ENCODE results near the gene PKN3.
"Not testable (repeated sequence)": the region's sequence is repeated elsewhere in the genome, so short reads cannot be mapped to it uniquely, and the experiment has no call there.

Gene PKN3

DNA sequence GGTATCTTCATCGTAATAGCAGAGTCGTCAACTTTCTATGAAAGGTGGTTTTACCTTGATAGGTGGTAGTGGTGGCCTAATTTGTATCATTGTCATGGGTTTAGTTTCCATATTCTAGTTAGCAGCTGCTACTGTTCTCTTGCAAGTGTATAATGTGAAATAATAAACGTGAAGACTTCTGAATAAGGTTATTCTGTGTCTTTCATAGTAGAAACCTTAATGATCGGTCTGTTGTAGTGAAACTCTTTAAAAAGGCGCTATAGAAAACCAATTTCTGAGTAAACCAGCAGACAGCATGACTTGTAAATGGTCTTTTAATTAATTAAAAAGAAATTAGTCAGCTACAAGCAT, 11.6 kb upstream of the PKN3 start:
- DNase-seq (ENCODE audit: extremely low read depth in 1 of 2, low read depth in 1 of 2), result no peak

DNA sequence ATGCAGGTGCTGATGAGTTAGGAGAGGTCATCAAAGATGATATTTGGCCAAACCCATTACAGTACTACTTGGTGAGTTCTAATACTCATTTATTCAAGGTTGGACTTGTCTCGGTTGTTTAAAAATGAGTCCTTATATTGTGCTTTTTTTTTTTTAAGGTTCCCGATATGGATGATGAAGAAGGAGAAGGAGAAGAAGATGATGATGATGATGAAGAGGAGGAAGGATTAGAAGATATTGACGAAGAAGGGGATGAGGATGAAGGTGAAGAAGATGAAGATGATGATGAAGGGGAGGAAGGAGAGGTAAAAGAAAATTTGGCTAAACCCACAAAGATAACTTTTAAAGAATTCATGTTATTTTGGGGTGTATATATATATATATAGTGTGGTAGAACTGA, 8.6 kb upstream of the PKN3 start:
- not testable (repeated sequence) for DNase-seq (ENCODE audit: extremely low read depth in 1 of 2, low read depth in 1 of 2)

DNA sequence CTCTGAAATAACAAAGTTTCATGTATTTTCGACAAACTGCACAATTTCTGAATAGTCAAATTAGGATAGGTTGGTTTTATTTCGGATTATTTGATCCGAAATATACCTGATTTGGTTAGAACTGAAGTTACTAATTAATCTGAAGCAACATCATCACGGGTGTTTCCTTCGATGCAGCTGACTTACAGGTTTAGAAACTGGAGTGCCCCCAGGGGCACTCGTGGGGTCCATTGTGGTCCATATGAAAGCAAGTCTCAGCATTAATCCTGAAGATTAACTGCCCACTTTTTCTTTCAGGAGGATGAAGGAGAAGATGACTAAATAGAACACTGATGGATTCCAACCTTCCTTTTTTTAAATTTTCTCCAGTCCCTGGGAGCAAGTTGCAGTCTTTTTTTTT, 8.0 kb upstream of the PKN3 start:
- no peak for DNase-seq (ENCODE audit: extremely low read depth in 1 of 2, low read depth in 1 of 2)

DNA sequence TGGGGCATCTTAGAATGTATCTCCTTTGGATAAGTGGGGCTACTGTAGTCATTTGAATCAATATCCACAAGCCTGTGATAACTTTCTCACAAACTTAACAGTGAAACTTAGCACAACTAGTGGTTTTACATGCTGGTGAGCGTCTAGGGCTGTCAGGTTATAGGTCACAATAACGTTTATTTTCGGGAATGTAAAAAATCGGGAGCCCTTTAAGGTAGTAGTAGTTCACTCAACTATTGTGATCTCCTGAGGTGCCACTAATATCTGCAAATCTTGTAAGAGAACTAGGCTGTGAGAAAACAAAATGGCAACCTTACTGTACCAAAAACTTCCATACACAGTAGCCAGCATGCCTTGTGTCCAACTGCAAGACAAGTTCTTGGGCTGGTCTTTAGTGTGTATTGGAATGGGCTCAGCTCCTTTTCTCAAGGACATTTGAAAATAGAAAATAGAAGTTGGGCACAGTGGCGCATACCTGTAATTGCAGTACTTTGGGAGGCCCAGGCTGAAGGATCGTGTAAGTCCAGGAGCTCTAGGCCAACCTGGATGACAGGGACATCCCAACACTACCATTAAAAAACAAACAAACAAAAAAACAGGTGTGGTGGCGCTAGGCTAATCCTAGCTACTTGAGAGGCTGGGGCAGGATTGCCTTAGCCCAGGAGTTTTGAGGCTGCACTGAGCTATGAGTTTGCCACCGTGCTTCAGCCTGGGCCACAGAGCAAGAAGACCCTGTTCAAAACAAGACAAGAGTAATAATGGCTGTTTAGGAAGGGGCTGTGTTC, 5.2 kb upstream of the PKN3 start:
- DNase-seq (ENCODE audit: extremely low read depth in 1 of 2, low read depth in 1 of 2), result no peak

DNA sequence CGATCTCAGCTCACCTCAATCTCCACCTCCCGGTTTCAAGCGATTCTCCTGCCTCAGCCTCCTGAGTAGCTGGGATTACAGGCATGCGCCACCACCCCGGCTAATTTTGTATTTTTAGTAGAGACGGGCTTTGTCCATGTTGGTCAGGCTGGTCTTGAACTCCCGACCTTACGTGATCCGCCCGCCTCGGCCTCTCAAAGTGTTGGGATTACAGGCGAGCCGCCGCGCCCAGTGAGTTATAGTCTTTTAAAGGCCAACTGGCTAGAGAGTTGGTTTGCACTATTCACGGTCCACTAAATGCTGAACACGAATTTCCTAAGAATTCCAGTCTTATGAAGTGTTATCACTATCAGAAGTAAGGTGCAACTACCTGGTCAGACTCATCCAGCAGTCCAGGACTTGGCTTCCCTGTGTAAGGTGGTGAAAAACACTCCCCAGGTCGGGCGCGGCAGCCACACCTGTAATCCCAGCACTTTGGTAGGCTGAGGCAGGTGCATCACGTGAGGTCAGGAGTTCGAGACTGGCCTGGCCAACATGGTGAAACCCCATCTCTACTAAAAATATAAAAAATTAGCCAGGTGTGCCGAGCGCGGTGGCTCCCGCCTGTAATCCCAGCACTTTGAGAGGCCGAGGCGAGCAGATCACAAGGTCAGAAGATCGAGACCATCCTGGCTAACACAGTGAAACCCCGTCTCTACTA, 3.1 kb upstream of the PKN3 start:
- not testable (repeated sequence) for DNase-seq (ENCODE audit: extremely low read depth in 1 of 2, low read depth in 1 of 2)

DNA sequence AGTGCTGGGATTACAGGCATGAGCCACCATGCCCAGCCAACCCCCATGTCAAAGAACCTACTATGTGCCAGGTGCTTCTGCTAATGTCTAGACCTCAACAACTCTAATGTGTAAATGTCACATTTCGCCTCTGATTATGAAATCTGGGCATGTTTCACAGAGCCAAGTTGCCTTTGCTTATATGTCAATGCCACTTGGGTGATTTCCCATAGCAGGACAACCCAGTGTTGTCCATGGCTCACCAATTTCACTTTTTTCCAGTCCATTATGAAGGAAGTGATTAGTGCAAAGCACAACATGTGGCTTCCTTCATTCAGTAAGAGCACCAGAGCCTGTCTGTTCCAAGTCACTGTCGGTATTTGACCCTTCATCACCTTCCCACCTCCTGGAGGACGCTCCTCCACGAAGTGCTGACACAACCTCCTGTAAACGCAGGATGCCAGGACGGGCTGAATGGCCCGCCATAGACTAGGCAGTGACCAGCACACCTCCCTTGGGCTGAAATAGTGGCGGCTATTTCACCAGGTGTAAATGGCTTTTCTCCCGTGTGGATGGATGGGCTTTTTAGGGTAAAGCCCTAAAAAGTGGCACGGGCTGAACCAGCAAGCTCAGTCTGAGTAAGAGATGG, 962 bp upstream of the PKN3 start:
- no peak for DNase-seq (ENCODE audit: extremely low read depth in 1 of 2, low read depth in 1 of 2)

DNA sequence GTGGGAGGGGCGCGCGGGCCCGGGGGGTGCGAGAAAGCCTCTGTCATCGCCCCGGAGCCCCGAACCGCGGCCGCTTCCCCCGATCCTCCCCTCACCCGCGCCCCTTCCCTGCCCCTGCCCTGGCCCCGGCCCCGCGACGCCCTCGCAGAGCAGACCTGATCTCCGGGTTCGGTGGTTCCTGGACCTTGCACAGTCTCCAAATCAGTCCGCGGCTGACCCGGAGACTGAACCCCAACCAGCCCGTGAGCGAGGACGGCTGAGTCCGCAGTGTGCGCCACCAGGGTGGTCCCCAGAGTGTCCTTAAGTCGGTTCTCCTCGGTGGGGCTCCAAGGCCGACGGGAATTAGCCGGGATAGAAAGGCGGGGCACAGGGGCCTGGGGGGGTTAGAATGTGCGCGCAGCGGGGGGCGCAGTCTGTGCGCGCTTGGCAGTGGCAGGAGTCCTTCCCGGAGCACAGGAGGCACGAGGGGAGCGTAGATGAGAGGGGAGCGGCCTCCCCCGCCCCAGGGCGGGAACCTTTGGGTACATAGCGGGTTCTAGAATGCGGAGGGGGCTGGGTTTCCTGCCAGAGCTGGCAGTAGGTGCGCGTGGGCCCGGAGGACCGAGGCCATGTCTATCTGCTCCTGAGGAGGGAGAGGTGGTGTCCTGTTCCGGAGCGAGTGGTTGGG, 779 bp downstream of the PKN3 start:
- DNase-seq (ENCODE audit: extremely low read depth in 1 of 2, low read depth in 1 of 2), result no peak

DNA sequence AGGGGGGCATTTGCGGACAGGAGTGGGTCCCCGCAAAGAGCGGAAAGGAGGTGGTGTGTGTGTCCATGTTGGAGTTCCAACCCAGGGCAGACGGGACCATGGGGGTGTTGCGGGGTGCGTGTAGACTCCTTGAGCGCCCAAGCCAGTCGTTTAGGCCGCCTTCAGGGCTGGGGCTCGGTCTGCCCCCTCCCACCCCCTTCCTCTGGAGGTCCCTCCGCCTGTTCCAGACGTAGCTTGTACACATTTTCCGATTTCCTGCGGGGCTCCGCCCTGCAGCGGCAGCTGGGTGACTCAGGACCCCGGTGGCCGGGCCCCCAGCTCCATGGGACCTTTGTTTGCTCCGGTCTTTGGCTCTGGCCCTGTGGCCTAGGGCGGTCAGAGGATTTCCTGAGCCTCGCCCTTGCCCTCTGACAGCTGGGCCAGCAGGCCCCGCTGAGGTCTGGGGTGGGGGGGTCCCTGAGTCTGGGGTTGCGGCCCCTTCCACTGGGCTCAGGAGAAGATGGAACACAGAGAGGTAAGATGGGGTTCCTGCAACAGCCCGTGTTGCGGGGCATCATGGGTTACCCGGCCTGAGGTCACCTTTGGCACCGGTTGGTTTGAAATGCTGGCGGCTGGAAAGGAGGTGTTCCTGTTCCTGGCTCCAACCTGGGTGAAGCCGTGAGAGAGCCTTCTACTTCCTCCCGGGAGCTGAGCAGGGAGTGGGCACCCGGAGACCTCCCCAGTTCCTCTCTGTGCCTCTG, 1.5 kb downstream of the PKN3 start:
- no peak for DNase-seq (ENCODE audit: extremely low read depth in 1 of 2, low read depth in 1 of 2)

DNA sequence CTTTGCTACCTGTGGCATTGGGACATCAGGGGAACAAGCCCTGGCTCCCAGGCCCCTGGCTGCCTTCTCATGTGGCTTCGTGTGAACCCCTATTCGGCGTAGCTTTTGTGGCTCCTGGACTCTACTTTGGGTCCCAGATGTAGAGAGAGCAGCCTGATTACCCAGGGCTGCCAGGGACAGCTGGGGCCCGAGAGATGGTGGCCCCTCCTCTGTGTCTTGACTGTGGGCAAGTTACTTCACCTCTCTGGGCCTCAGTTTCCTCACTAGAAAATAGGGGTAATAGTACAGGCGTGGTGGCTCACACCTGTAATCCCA, 2.0 kb downstream of the PKN3 start:
- DNase-seq (ENCODE audit: extremely low read depth in 1 of 2, low read depth in 1 of 2), result no peak

DNA sequence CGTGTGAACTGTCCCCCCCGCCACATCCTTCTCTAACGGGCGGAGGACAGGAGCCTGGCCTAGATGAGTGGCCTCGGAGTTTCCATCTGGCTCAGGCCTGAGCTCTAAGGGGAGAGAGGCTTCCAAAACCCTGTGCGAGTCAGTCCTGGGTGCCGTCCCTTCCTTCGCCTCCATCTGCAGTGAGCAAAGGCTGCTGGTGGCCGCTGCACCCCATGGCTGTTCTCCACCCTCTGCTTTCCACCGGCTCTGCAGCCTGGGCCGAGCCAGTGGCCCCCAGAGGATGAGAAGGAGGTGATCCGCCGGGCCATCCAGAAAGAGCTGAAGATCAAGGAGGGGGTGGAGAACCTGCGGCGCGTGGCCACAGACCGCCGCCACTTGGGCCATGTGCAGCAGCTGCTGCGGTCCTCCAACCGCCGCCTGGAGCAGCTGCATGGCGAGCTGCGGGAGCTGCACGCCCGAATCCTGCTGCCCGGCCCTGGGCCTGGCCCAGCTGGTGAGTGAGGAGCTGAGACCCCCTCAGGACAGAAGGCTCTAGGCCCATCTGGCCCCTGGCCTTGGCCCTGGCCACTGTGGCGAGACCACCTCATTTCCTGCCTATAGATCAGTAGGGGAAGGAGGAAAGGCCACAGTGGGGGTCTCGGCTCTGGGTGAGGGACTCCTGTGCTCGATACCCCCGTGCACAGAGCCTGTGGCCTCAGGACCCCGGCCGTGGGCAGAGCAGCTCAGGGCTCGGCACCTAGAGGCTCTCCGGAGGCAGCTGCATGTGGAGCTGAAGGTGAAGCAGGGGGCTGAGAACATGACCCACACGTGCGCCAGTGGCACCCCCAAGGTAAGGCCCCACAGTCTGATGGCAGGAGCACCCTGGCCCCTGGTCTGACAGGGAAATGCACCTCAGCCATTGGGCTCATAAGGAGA, 3.0 kb downstream of the PKN3 start:
- DNase-seq (ENCODE audit: extremely low read depth in 1 of 2, low read depth in 1 of 2), result no peak

DNA sequence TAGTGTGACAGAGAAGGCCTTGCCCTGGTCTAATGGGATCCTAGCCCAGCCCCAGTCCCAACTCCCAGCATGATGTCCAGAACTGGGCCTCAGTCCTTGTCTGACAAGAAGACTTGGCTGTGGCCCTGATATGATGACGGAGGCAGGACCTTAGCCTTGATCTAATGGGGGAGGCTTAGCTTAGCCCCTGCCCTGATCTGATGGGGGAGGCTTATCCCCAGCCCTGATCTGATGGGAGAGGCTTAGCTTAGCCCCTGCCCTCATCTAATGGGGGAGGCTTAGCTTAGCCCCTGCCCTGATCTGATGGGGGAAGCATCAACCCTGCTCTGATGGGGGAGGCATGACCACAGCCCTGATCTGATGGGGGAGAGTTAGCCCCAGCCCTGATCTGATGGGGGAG, 3.7 kb downstream of the PKN3 start:
- DNase-seq (ENCODE audit: extremely low read depth in 1 of 2, low read depth in 1 of 2), result no peak

DNA sequence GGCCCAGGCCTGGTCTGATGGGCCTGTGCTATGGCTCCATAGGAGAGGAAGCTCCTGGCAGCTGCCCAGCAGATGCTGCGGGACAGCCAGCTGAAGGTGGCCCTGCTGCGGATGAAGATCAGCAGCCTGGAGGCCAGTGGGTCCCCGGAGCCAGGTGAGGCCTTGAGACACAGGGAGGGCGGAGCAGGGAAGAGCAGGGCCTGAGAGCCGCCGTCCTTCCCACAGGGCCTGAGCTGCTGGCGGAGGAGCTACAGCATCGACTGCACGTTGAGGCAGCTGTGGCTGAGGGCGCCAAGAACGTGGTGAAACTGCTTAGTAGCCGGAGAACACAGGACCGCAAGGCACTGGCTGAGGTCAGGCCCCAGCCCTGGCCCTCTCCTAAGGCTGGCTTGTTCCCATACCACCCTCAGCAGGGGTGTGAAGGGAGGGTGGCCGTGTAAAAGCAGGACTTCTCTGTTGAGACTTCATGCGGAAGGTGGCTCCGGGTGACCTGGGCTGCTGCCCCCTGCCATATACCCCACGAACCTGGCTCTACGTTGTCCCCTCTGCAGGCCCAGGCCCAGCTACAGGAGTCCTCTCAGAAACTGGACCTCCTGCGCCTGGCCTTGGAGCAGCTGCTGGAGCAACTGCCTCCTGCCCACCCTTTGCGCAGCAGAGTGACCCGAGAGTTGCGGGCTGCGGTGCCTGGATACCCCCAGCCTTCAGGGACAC, 4.5 kb downstream of the PKN3 start:
- DNase-seq (ENCODE audit: extremely low read depth in 1 of 2, low read depth in 1 of 2), result no peak

DNA sequence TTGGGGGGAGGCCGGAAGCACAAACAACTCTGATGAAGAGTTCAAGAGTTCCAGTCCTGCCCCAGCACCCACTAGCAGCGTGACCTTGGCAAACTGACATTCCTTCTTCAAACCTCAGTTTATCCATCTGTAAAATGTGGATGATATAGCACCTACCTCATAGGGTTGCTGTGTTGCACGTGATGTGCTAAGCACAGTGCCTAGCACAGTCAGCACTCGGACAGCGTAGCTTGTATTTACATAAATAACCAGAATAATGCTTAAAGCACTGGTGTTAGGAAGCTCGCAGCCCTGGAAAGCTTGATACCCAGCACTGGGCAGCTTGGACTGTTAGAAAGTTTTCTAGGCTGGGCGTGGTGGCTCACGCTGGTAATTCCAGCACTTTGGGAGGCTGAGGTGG, 5.1 kb downstream of the PKN3 start:
- no peak for DNase-seq (ENCODE audit: extremely low read depth in 1 of 2, low read depth in 1 of 2)

DNA sequence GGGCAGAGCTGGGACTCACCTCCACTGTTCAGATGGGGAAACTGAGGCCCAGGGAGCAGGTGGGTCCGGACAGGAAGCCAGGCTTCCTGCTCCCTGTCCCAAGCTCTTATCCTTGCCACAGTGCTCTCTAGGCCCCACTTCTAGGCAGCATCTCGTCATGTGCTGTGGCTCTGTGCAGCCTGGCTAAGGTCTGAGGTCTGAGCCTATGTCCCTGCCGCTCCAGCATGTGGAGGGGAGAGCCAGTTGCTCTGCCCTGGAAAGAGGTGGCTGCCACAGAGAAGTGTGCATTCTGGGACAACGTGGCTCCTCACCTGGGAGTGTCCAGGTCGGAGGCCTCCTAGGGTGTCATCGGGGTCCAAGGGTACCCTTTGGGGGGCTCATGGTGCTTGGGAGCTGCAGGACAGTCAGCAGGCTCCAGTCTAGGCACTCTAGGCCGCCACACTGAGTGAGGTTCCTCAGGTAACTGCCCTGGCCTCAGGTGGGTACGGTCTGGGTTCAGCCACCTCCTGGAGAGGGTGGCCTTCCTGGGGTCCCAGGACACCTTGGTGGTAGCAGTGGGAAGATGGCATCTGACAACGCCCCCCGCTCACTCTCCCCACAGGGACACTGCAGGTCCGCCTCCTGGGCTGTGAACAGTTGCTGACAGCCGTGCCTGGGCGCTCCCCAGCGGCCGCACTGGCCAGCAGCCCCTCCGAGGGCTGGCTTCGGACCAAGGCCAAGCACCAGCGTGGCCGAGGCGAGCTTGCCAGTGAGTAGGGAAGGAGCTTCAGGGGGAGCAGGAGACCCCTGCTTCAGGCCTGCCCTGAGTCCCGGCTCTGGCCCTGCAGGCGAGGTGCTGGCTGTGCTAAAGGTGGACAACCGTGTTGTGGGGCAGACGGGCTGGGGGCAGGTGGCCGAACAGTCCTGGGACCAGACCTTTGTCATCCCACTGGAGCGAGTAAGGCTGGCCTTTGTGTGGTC, 10.4 kb downstream of the PKN3 start:
- DNase-seq (ENCODE audit: extremely low read depth in 1 of 2, low read depth in 1 of 2), result no peak

DNA sequence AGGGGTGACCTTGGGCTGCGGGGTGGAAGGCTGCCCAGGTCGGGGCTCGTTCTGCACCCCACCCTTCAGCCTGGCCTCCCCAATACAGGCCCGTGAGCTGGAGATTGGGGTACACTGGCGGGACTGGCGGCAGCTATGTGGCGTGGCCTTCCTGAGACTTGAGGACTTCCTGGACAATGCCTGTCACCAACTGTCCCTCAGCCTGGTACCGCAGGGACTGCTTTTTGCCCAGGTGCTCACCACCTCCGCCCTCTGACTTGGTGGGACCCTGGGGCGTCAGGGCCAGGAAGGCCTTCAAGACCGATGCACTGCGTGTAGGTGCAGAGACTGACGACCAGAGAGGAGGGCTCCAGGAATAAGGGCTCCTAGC, 11.1 kb downstream of the PKN3 start:
- DNase-seq (ENCODE audit: extremely low read depth in 1 of 2, low read depth in 1 of 2), result no peak

DNA sequence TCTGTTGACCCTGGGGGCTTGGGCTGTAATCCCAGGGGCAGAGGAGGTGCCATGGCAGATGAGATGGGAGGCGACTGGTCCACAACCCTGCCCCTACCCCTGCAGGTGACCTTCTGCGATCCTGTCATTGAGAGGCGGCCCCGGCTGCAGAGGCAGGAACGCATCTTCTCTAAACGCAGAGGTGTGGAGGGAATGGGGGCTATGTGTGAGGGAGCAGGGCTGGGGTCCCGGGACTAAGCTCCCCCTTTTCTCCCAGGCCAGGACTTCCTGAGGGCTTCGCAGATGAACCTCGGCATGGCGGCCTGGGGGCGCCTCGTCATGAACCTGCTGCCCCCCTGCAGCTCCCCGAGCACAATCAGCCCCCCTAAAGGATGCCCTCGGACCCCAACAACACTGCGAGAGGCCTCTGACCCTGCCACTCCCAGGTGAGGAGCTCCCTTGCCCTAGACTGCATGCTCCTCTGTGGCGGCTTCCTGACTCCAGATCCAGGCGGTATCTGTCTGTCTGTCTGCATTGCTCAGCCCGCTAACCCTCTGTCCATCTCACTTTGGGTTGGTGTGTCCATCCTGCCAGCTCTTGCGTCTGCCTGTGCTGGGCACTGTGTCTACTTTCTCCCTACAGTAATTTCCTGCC, 11.8 kb downstream of the PKN3 start:
- no peak for DNase-seq (ENCODE audit: extremely low read depth in 1 of 2, low read depth in 1 of 2)

DNA sequence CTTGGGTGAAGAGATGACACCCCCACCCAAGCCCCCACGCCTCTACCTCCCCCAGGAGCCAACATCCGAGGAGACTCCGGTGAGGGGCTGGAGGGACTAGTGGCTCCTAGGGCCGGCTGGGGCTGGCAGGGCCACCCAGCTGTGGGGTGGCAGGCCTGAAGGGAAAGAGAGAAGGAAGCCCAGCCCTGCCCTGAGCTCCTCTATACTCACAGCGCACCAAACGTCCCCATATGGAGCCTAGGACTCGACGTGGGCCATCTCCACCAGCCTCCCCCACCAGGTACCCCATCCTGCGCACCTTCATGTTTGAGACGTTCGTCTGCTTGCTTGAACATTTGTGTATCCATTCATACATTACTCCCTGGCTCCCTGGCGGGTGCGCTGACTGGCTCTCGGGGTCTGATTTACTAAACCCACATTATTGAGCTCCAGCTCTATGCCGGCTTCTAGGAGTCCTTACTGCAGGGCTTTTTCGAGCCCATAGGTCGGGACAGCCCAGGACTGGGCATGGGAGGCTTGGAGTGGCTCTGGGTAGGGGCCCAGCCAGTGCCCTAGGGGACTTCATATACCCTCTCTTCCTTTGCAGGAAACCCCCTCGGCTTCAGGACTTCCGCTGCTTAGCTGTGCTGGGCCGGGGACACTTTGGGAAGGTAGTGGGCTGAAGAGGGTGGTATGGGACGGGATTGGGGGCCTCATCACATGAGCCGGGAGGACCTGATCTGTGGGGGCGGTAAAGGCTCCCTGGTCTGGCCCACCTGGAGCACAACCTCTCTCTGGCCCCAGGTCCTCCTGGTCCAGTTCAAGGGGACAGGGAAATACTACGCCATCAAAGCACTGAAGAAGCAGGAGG, 12.5 kb downstream of the PKN3 start:
- DNase-seq (ENCODE audit: extremely low read depth in 1 of 2, low read depth in 1 of 2), result no peak
